GM19351 (cell line): Measurements from ENCODE around the gene OTUD5.
"Not testable (repeated sequence)": the region's sequence is repeated elsewhere in the genome, so short reads cannot be mapped to it uniquely, and the experiment has no call there.

ENCODE experiments used
- ATAC-seq: cut with Tn5 transposase; IDR thresholded peaks from one replicate; pipeline ENCODE4 v1.9.1; 2021; ENCODE audit warnings: mild to moderate bottlenecking, moderate library complexity; ENCODE audit not compliant: unreplicated experiment

Gene OTUD5

DNA sequence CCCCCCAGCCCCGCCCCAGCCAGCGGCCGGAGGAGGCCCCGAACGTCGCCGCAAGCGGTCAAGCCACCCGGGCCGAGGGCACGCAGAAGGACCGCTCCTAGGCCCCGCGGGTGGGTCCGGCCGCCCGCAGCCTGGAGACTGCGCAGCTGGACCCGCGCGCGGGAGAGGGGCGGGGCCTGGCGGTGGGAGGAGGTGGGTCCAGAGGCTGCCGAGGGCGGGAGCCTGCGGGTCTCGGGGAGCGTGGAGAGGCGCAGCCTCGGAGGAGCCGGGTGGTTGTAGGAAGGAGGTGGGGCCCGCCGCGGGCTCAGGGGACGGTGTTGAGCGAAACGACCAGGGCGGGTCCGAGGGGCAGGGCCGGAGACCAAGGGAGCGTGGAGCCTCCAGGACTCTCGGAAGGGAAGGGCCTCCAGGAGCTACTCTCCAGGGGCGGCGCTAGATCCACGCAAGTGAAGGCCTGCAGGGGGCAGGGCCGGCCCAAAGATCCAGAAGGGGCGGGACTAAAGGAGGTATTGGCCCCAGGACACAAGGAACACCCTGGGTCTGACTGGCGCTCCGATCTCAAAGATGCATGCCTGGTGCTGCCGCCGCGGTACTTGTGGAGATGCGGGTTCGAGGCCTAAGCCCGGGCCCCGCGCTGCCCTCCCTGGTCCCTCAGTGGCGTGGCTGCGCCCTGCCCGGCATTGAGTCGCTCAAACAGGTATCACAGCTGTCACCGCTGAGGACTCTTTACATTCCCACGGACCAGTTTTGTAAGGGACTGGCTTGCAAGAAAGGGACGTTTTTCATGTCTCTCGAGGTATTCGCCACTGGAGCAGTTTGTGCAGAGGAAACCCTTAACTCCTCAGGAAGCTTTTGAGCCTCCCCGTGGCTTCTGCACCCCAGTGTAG, 65.8 kb downstream of the OTUD5 start:
- ATAC-seq = peak; percentile 80

- ATAC-seq = peak; percentile 38
These were observed 66.4 kb downstream of the OTUD5 start for GRCh38 chrX:48890934-48891401.

DNA sequence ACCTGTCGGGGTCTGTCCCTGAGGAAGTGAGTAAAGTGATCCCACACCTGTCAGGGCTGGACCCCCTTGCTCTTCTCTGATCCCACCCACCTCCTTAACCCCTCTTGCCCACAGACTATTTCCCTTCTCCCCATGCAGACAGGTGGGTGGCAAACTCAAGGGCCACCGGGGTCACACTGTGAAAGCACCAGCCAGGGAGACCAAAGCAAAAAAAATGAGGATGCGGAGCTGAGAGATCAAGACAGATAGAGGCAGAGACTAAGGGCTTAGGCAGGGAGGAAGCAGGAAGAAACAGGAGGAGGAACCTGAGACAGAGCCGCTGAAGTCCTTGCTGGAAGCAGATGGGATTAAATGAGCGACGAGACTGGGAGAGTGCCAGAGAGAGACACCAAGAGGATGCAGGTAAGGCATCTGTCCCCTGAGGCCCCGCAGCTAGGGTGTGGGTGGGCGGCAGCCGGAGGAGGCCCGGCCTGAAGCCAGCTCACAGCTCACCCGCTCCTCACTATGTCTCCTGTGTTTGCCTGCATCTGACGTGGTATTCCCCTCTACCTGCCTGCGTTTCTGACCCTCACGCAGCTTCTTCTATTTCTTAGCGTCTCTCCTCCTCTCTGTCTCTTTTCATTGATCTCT, 67.0 kb downstream of the OTUD5 start:
- ATAC-seq = no peak

DNA sequence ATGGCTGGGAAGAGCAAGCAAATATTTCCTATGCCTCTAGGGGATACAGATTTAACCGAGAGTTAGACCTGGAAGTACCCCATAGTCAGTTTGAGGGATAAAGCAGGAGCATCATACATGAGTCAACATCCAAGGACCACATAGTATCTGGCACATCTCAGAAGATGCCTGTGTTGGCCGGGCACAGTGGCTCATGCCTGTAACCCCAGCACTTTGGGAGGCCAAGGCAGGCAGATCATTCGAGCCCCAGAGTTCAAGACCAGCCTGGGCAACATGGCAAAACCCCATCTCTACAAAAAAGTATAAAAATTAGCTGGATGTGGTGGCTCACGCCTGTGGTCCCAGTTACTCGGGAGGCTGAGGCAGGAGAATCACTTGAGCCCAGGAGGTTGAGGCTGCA, 70.8 kb downstream of the OTUD5 start:
- ATAC-seq = not testable (repeated sequence)

DNA sequence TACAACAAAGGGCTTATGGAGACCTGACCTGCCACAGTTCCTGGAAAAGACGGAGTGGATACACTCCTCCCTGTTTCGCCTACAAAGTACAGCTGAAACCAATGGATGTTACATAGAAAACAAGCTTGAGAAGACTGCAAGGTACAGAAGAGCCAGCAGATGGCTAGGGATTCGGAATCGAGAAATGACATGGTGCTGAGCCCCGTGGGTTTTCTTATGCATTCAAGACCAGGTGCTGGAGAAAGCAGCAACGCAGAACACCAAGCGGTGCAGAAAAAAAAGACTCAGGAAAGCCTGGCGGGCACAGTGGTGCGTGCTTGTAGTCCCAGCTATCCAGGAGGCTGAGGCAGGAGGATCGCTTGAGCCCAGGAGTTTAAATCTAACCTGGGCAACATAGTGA, 73.7 kb downstream of the OTUD5 start:
- ATAC-seq = no peak

- ATAC-seq = not testable (repeated sequence)
These were observed 80.5 kb downstream of the OTUD5 start for GRCh38 chrX:48876944-48877343.
